Ovary (tissue), 3 donors: Measurements from ENCODE around the gene SMC3.

ENCODE experiments used
- CTCF ChIP-seq, 3 donors: fragments of 450-650 bp in 2 of 3; fragments of 200-600 bp in 1 of 3; IDR thresholded peaks; one replicate each; pipeline versions ENCODE4 v1.5.1 to v1.8.0; 2016 to 2022; ENCODE audit warnings: antibody characterized with exemption in 3 of 3, mild to moderate bottlenecking in 1 of 3
- POLR2A ChIP-seq: fragments of 450-650 bp; IDR thresholded peaks from one replicate; pipeline ENCODE4 v1.6.1; 2017; ENCODE audit warnings: antibody characterized with exemption, mild to moderate bottlenecking, moderate library complexity
- donor health status: DM: no; HTN: no; CAD: no.

- TF ChIP-seq CTCF (IDR thresholded peaks at IDR 0.05) (no peak), POLR2A (no peak)
Measured at GRCh38 chr10:110539091-110539490, 28.4 kb upstream of the SMC3 start.
